Kidney tubule cell (primary cell): ENCODE measurements around the gene TRAIP.

Experiments used
- DNase-seq: peaks from one replicate; pipeline ENCODE4 v3.0.0-alpha.2; 2018; ENCODE audit warnings: low spot score

The TRAIP gene

GRCh38 chr3:49813497-49814174, 42.7 kb downstream of the TRAIP start, which contains the start of gene UBA7:
UBA7 (minus strand) TSS chr3:49813953; CDS start chr3:49813787, 166 bp downstream.
- peak; percentile 79 for DNase-seq

GRCh38 chr3:49812916-49813496, 43.4 kb downstream of the TRAIP start:
- no peak for DNase-seq

GRCh38 chr3:49807431-49808114, 48.8 kb downstream of the TRAIP start:
- no peak for DNase-seq

- no peak for DNase-seq
Measured at GRCh38 chr3:49806850-49807249, 49.5 kb downstream of the TRAIP start.

- no peak for DNase-seq
Measured at GRCh38 chr3:49805897-49806701, 50.3 kb downstream of the TRAIP start.

- DNase-seq: no peak
Measured at GRCh38 chr3:49805367-49805782, 51.0 kb downstream of the TRAIP start.

- no peak for DNase-seq
Measured at GRCh38 chr3:49804141-49805041, 52.0 kb downstream of the TRAIP start.

GRCh38 chr3:49803465-49804140, 52.8 kb downstream of the TRAIP start:
- DNase-seq: no peak

GRCh38 chr3:49802719-49803464, 53.5 kb downstream of the TRAIP start, which contains the start of gene INKA1:
INKA1 (plus strand) TSS chr3:49803261; CDS start chr3:49803393, 132 bp downstream.
- DNase-seq: peak; percentile 80

GRCh38 chr3:49801160-49801559, 55.2 kb downstream of the TRAIP start:
- no peak for DNase-seq

GRCh38 chr3:49799761-49800160, 56.6 kb downstream of the TRAIP start, which contains the start of gene CDHR4:
CDHR4 (minus strand) TSS chr3:49799873; CDS start chr3:49799812, 61 bp downstream.
- DNase-seq: peak; percentile 91

GRCh38 chr3:49799105-49799504, 57.3 kb downstream of the TRAIP start:
- no peak for DNase-seq

GRCh38 chr3:49794926-49795905, 61.1 kb downstream of the TRAIP start:
- DNase-seq: no peak

GRCh38 chr3:49794431-49794830, 61.9 kb downstream of the TRAIP start:
- no peak for DNase-seq

GRCh38 chr3:49793486-49794085, 62.8 kb downstream of the TRAIP start:
- DNase-seq: no peak

- DNase-seq: no peak
Measured at GRCh38 chr3:49792371-49793150, 63.8 kb downstream of the TRAIP start.

GRCh38 chr3:49791571-49791970, 64.8 kb downstream of the TRAIP start:
- no peak for DNase-seq
